Skeletal muscle satellite cell (primary cell): ENCODE data around the gene ASIC4.

Experiments used
- H3K27me3 ChIP-seq: 2 replicates; pipeline ENCODE4 v1.7.0; 2013; ENCODE audit warnings: low read length; ENCODE audit not compliant: control insufficient read depth, insufficient read depth
- H3K36me3 ChIP-seq: 2 replicates; pipeline ENCODE4 v1.7.0; 2013; ENCODE audit warnings: mild to moderate bottlenecking, control low read depth, low read length; ENCODE audit not compliant: insufficient read depth
- H3K4me1 ChIP-seq: 2 replicates; pipeline ENCODE4 v1.7.0; 2013; ENCODE audit warnings: low read length; ENCODE audit not compliant: control insufficient read depth, insufficient read depth
- H3K4me2 ChIP-seq: 2 replicates; pipeline ENCODE4 v1.7.0; 2013; ENCODE audit warnings: mild to moderate bottlenecking, low read length
- H3K4me3 ChIP-seq: 2 replicates; pipeline ENCODE4 v1.7.0; 2013; ENCODE audit warnings: low read length
- H3K9ac ChIP-seq: 2 replicates; pipeline ENCODE4 v1.7.0; 2013; ENCODE audit warnings: mild to moderate bottlenecking, low read depth, low read length, moderate library complexity
- H3K9me3 ChIP-seq: replicated peaks from 2 replicates; pipeline ENCODE4 v1.7.0; 2013; ENCODE audit warnings: mild to moderate bottlenecking, control low read depth, low read length

The ASIC4 gene

GRCh38 chr2:219512524-219513216 is 1.6 kb upstream of the ASIC4 start:
- H3K4me3 ChIP-seq = no peak overlapping the region
- no peaks in the 10 kb centered on the region for H3K36me3 ChIP-seq
- H3K9me3 ChIP-seq = no peaks in the 10 kb centered on the region
- H3K9ac ChIP-seq = no peak overlapping the region
- H3K4me2 ChIP-seq = peak overlapping the region; percentile 33
- peaks cover 36% of the 10 kb centered on the region for H3K4me1 ChIP-seq
- peaks cover 57% of the 10 kb centered on the region for H3K27me3 ChIP-seq

DNA sequence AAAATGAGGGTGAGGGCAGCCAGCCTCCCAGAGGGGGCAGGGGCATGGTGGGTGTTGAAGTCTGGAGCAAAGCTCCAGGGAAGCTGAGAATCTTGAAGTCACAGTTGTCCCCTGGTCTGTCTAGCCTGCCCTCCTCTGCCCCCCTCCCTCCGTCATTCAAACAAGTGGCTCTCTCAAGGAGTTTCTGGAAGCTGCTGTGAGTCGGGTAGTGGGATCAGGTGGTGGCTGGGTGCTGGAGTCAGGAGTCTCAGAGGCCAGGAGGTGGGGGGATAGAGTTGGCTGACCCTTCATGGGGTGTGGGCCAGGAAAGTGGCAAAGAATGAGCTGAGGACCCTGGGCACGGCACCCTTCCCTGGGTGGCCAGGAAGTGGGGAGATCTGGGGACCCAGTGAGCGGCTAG is 495 bp upstream of the ASIC4 start:
- Histone ChIP-seq H3K4me3 (no peak overlapping the region), H3K4me1 (peaks cover 36% of the 10 kb centered on the region), H3K36me3 (no peaks in the 10 kb centered on the region), H3K27me3 (peaks cover 62% of the 10 kb centered on the region), H3K9me3 (no peaks in the 10 kb centered on the region), H3K4me2 (peak overlapping the region; percentile 50), H3K9ac (no peak overlapping the region)

DNA sequence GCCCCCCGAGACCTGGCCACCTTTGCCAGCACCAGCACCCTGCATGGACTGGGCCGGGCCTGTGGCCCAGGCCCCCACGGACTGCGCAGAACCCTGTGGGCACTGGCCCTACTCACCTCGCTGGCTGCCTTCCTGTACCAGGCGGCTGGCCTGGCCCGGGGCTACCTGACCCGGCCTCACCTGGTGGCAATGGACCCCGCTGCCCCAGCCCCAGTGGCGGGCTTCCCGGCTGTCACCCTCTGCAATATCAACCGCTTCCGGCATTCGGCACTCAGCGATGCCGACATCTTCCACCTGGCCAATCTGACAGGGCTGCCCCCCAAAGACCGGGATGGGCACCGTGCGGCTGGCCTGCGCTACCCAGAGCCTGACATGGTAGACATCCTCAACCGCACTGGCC is 554 bp downstream of the ASIC4 start:
- Histone ChIP-seq H3K9ac (no peak overlapping the region), H3K27me3 (peaks cover 62% of the 10 kb centered on the region), H3K4me1 (peaks cover 31% of the 10 kb centered on the region), H3K4me2 (no peak overlapping the region), H3K4me3 (no peak overlapping the region), H3K9me3 (no peaks in the 10 kb centered on the region), H3K36me3 (no peaks in the 10 kb centered on the region)

- H3K36me3 ChIP-seq = no peaks in the 10 kb centered on the region
- no peak overlapping the region for H3K4me3 ChIP-seq
- no peak overlapping the region for H3K9ac ChIP-seq
- H3K27me3 ChIP-seq = peaks cover 62% of the 10 kb centered on the region
- H3K4me2 ChIP-seq = no peak overlapping the region
- H3K4me1 ChIP-seq = peaks cover 26% of the 10 kb centered on the region
- H3K9me3 ChIP-seq = no peaks in the 10 kb centered on the region
These were observed 1.8 kb downstream of the ASIC4 start for GRCh38 chr2:219515874-219516629.

DNA sequence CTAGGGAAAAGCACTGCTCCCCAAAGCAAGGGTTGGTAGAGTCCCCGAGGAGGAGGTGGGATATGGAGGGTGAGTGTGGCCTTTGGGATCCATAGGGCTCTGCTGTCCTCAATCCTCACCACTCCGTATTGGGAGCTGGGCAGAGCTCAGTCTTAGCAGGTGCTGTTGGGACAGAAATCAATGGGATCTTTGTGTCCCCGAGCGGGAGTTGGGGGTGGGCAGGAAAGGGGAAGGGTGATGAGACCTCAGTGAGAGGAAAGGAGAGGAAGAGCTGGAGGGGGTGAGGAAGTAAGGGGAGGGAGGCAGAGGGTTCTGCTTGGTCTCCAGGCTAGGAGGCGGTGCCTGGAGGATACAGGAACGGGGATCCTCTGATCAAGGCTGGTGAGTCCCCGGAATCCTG is 2.6 kb downstream of the ASIC4 start:
- Histone ChIP-seq H3K9me3 (no peaks in the 10 kb centered on the region), H3K36me3 (no peaks in the 10 kb centered on the region), H3K27me3 (peaks cover 60% of the 10 kb centered on the region), H3K4me2 (no peak overlapping the region), H3K9ac (no peak overlapping the region), H3K4me1 (peaks cover 32% of the 10 kb centered on the region), H3K4me3 (no peak overlapping the region)

- Histone ChIP-seq H3K9me3 (no peaks in the 10 kb centered on the region), H3K9ac (no peak overlapping the region), H3K4me1 (peaks cover 29% of the 10 kb centered on the region), H3K4me3 (no peak overlapping the region), H3K36me3 (no peaks in the 10 kb centered on the region), H3K27me3 (peaks cover 47% of the 10 kb centered on the region), H3K4me2 (no peak overlapping the region)
These were observed 3.9 kb downstream of the ASIC4 start for GRCh38 chr2:219517954-219518778.

DNA sequence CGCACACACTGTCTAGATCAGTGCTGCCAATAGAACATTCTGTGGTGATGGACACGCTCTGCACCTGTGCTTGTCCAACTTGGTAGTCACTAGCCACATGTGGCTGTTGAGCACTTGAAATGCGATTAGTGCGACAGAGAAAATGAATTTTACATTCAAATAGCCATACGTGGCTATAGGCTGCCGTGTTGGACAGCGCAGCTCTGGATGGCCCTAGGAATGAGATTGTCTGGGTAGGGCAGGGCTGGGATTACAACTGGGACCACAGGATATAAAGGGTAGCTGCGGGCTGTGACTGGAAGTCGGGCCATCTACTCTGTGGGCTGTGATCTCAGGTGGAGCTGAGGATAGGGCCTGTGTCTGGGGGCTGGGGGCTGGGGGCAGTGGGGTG is 5.2 kb downstream of the ASIC4 start:
- Histone ChIP-seq H3K4me1 (peaks cover 20% of the 10 kb centered on the region), H3K9me3 (no peaks in the 10 kb centered on the region), H3K4me3 (no peak overlapping the region), H3K27me3 (peaks cover 45% of the 10 kb centered on the region), H3K4me2 (no peak overlapping the region), H3K9ac (no peak overlapping the region), H3K36me3 (no peaks in the 10 kb centered on the region)

- Histone ChIP-seq H3K9me3 (no peaks in the 10 kb centered on the region), H3K4me1 (peaks cover 19% of the 10 kb centered on the region), H3K9ac (no peak overlapping the region), H3K36me3 (no peaks in the 10 kb centered on the region), H3K4me3 (no peak overlapping the region), H3K27me3 (peaks cover 42% of the 10 kb centered on the region), H3K4me2 (no peak overlapping the region)
These were observed 5.8 kb downstream of the ASIC4 start for GRCh38 chr2:219520079-219520478.

GRCh38 chr2:219521066-219521880 is 7.0 kb downstream of the ASIC4 start:
- Histone ChIP-seq H3K36me3 (no peaks in the 10 kb centered on the region), H3K4me1 (peaks cover 19% of the 10 kb centered on the region), H3K9me3 (no peaks in the 10 kb centered on the region), H3K27me3 (peaks cover 39% of the 10 kb centered on the region), H3K4me3 (peak overlapping the region; percentile 41), H3K4me2 (peak overlapping the region; percentile 76), H3K9ac (no peak overlapping the region)

GRCh38 chr2:219522111-219523030 is 8.1 kb downstream of the ASIC4 start:
- H3K4me1 ChIP-seq = peaks cover 19% of the 10 kb centered on the region
- H3K4me2 ChIP-seq = peak overlapping the region; percentile 76
- H3K4me3 ChIP-seq = peak overlapping the region; percentile 24
- no peak overlapping the region for H3K9ac ChIP-seq
- H3K9me3 ChIP-seq = no peaks in the 10 kb centered on the region
- H3K36me3 ChIP-seq = no peaks in the 10 kb centered on the region
- peaks cover 41% of the 10 kb centered on the region for H3K27me3 ChIP-seq
